Measurements from ENCODE around the gene MTOR. TPM values are rescaled to one million over a fixed set of nuclear protein-coding genes. Genes with fewer than 3 reads are reported as not detected.

The MTOR gene
- total RNA-seq, 1 donor from 2014 or later: 55.8 TPM

DNA sequence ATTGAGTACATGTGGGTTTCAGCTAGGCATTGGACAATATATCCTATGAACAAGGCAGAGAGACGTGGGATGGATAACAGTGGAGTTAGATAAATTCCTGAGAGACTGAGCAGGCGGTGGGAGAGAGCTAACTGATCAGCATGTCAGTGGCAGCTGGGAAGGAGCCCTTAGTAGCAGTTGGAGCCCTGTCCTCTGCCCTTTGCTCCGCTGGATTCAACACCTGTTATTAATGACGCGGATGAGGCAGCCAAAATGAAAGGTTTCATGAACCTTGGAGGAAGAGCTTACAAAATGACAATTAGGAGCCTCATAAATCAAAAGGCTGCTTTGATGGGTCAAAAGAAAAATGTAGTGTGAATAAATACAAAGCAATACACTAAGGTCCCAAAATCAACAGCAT is 26.7 kb upstream of the MTOR start:
- TF ChIP-seq EZH2phosphoT487 (IDR thresholded peaks at IDR 0.05) (no peak), CTCF (IDR thresholded peaks at IDR 0.05) (no peak), EZH2 (IDR thresholded peaks at IDR 0.05) (no peak)
- H3K4me1 Mint-ChIP-seq: peaks cover 35% of the 10 kb centered on the region
- peaks cover 2% of the 10 kb centered on the region for H3K27me3 Mint-ChIP-seq (ENCODE audit: insufficient read depth, low read depth)
- no peaks in the 10 kb centered on the region for H3K9me3 ChIP-seq (ENCODE audit: low read depth)
- no peaks in the 10 kb centered on the region for H3K36me3 ChIP-seq
- H3K27ac ChIP-seq: no peak overlapping the region
- H3K4me3 ChIP-seq: no peak overlapping the region
- no peak overlapping the region for H3K9ac ChIP-seq
- no peak overlapping the region for H3K4me2 ChIP-seq
- peaks cover 24% of the 10 kb centered on the region for H4K20me1 ChIP-seq (ENCODE audit: low read depth)
- H3K79me2 ChIP-seq (ENCODE audit: low read depth): peaks cover 35% of the 10 kb centered on the region
- no peaks in the 10 kb centered on the region for H3K27me3 ChIP-seq
- no peak overlapping the region for H3K27ac Mint-ChIP-seq
- no peak overlapping the region for H3K4me3 Mint-ChIP-seq
- DNase-seq (ENCODE audit: low spot score): no peak
- H3K4me1 ChIP-seq: peaks cover 36% of the 10 kb centered on the region
- H2AFZ ChIP-seq (replicated peaks): no peak overlapping the region
- no peaks in the 10 kb centered on the region for H3K9me3 Mint-ChIP-seq
- H3F3A ChIP-seq (ENCODE audit: low read depth): peaks cover 40% of the 10 kb centered on the region
- H3K36me3 Mint-ChIP-seq: peaks cover 16% of the 10 kb centered on the region

GRCh38 chr1:11286735-11287410 is 24.5 kb upstream of the MTOR start:
- Histone ChIP-seq H3F3A (ENCODE audit: low read depth) (peaks cover 35% of the 10 kb centered on the region), H3K36me3 (no peaks in the 10 kb centered on the region), H3K4me1 (peaks cover 36% of the 10 kb centered on the region), H4K20me1 (ENCODE audit: low read depth) (peaks cover 17% of the 10 kb centered on the region), H3K4me2 (peak overlapping the region; percentile 76), H3K9ac (no peak overlapping the region), H3K9me3 (ENCODE audit: low read depth) (no peaks in the 10 kb centered on the region), H3K4me3 (peak overlapping the region; percentile 30), H3K27me3 (no peaks in the 10 kb centered on the region), H3K27ac (peak overlapping the region; percentile 91), H2AFZ (replicated peaks) (no peak overlapping the region), H3K79me2 (ENCODE audit: low read depth) (peaks cover 50% of the 10 kb centered on the region)
- peak; percentile 88 for DNase-seq (ENCODE audit: low spot score)
- H3K4me1 Mint-ChIP-seq: peaks cover 27% of the 10 kb centered on the region
- TF ChIP-seq EZH2 (IDR thresholded peaks at IDR 0.05) (no peak), CTCF (IDR thresholded peaks at IDR 0.05) (no peak), EZH2phosphoT487 (IDR thresholded peaks at IDR 0.05) (no peak)
- H3K27ac Mint-ChIP-seq: peak overlapping the region; percentile 96
- peaks cover 14% of the 10 kb centered on the region for H3K36me3 Mint-ChIP-seq
- H3K4me3 Mint-ChIP-seq: peak overlapping the region; percentile 64
- peaks cover 2% of the 10 kb centered on the region for H3K27me3 Mint-ChIP-seq (ENCODE audit: insufficient read depth, low read depth)
- no peaks in the 10 kb centered on the region for H3K9me3 Mint-ChIP-seq

DNA sequence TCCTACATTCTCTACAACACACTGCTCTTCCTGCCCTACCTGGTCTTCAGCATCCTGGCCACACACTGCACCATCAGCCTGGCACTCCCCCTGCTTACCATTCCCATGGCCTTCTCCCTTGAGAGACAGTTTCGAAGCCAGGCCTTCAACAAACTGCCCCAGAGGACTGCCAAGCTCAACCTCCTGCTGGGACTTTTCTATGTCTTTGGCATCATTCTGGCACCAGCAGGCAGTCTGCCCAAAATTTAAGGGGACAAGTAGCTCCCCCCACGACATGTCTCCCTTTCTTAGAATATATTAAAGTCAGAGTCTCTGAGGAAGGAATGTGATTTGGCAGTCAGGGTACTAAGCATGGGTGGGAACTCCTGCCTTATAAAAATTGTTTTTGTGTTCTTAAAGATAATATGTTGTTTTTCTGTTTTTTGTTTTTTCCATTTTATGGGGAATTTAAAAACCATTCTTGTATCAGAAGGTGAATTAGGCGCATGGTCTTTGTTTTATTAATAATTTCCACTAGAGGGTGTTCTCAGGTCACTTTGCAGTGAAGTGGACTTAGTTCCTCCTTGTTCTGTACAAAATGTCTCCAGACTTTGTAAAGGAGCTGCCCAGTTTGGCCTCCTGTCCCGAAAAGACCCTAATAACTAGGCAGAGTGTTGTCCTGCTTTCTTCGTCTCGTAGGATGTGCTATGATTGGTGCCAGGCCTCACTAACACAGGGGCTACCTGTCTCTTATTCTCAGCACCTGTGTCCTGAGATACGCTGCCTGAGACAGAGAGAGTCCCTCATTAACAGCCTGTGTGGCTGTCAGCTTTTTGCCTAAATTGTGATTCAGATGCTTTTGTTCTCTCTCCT is 23.8 kb upstream of the MTOR start:
- Histone ChIP-seq H3K27me3 (no peaks in the 10 kb centered on the region), H3K4me3 (peak overlapping the region; percentile 30), H3K9ac (no peak overlapping the region), H3K79me2 (ENCODE audit: low read depth) (peaks cover 55% of the 10 kb centered on the region), H3K4me2 (peak overlapping the region; percentile 76), H3K27ac (peak overlapping the region; percentile 91), H3F3A (ENCODE audit: low read depth) (peaks cover 35% of the 10 kb centered on the region), H3K9me3 (ENCODE audit: low read depth) (no peaks in the 10 kb centered on the region), H3K36me3 (no peaks in the 10 kb centered on the region), H2AFZ (replicated peaks) (no peak overlapping the region), H4K20me1 (ENCODE audit: low read depth) (peaks cover 17% of the 10 kb centered on the region), H3K4me1 (peaks cover 36% of the 10 kb centered on the region)
- peaks cover 27% of the 10 kb centered on the region for H3K4me1 Mint-ChIP-seq
- H3K36me3 Mint-ChIP-seq: peaks cover 11% of the 10 kb centered on the region
- peak overlapping the region; percentile 64 for H3K4me3 Mint-ChIP-seq
- peaks cover 2% of the 10 kb centered on the region for H3K27me3 Mint-ChIP-seq (ENCODE audit: insufficient read depth, low read depth)
- no peaks in the 10 kb centered on the region for H3K9me3 Mint-ChIP-seq
- H3K27ac Mint-ChIP-seq: peak overlapping the region; percentile 96
- peak; percentile 23 for DNase-seq (ENCODE audit: low spot score)
- TF ChIP-seq EZH2phosphoT487 (IDR thresholded peaks at IDR 0.05): no peak
- TF ChIP-seq CTCF (IDR thresholded peaks at IDR 0.05): peak; percentile 45

Measured in neural progenitor cell (in vitro differentiated cells).